Measurements from ENCODE around the gene PYGM. TPM values are rescaled to one million over a fixed set of nuclear protein-coding genes. Genes with fewer than 3 reads are reported as not detected.

PYGM gene
- total RNA-seq (2016; rRNA removed; fragmentation: Illumina TruSeq; extraction: Trizol): 0.11 TPM in 1 of 2 replicates, not detected in the other
- total RNA-seq (2016; cell fraction: cytosol; rRNA removed; fragmentation: Illumina TruSeq; extraction: Trizol; ENCODE audit: low read depth): not detected in 2 replicates
- total RNA-seq (2016; cell fraction: insoluble cytoplasmic fraction; rRNA removed; fragmentation: Illumina TruSeq; extraction: Trizol): 0.06 TPM in 1 of 2 replicates, not detected in the other
- total RNA-seq (2016; cell fraction: membrane; rRNA removed; fragmentation: Illumina TruSeq; extraction: Trizol): not detected in 2 replicates
- 0.13 and 0.16 TPM in 2 replicates for total RNA-seq (2016; cell fraction: nucleus; rRNA removed; fragmentation: Illumina TruSeq; extraction: Trizol)
- 0.12 and 0.13 TPM in 2 replicates for polyA plus RNA-seq (2011; rRNA removed)
- 0.08 and 0.09 TPM in 2 replicates for polyA plus RNA-seq (2011; cell fraction: cytosol; rRNA removed)
- 0.31 and 0.51 TPM in 2 replicates for polyA plus RNA-seq (2011; cell fraction: nucleus; rRNA removed)
- polyA plus RNA-seq (2012): 0.19 and 0.24 TPM in 2 replicates
- polyA plus RNA-seq (2016; cell fraction: cytosol; fragmentation: Illumina TruSeq; extraction: Trizol; ENCODE audit: low read depth): not detected in 2 replicates
- polyA plus RNA-seq (2016; cell fraction: insoluble cytoplasmic fraction; fragmentation: Illumina TruSeq; extraction: Trizol; ENCODE audit: low read depth): not detected in 2 replicates
- not detected in 2 replicates for polyA plus RNA-seq (2016; cell fraction: membrane; fragmentation: Illumina TruSeq; extraction: Trizol; ENCODE audit: low read depth)
- polyA plus RNA-seq (2016; cell fraction: nucleus; fragmentation: Illumina TruSeq; extraction: Trizol; ENCODE audit: insufficient read depth, low read depth): not detected in 2 replicates
- polyA minus RNA-seq (2011; rRNA and poly(A)+ RNA removed; ENCODE audit: low replicate concordance): 0.68 and 0.84 TPM in 2 replicates
- 0.26 TPM in 1 of 2 replicates, not detected in the other for polyA minus RNA-seq (2011; cell fraction: cytosol; rRNA and poly(A)+ RNA removed)
- 0.62 and 0.77 TPM in 2 replicates for polyA minus RNA-seq (2011; cell fraction: nucleus; rRNA and poly(A)+ RNA removed)
- Bru-seq, nascent RNA: percentile 28 among the genes with signal in this experiment
- percentile 48 among the genes with signal in this experiment for BruChase-seq, experiment 1, labeled RNA remaining after a 6-hour chase
- BruChase-seq, experiment 2, labeled RNA remaining after a 2-hour chase: percentile 25 among the genes with signal in this experiment
- long read RNA-seq, experiment 1: 0 reads
- long read RNA-seq, experiment 2: 0 reads

DNA sequence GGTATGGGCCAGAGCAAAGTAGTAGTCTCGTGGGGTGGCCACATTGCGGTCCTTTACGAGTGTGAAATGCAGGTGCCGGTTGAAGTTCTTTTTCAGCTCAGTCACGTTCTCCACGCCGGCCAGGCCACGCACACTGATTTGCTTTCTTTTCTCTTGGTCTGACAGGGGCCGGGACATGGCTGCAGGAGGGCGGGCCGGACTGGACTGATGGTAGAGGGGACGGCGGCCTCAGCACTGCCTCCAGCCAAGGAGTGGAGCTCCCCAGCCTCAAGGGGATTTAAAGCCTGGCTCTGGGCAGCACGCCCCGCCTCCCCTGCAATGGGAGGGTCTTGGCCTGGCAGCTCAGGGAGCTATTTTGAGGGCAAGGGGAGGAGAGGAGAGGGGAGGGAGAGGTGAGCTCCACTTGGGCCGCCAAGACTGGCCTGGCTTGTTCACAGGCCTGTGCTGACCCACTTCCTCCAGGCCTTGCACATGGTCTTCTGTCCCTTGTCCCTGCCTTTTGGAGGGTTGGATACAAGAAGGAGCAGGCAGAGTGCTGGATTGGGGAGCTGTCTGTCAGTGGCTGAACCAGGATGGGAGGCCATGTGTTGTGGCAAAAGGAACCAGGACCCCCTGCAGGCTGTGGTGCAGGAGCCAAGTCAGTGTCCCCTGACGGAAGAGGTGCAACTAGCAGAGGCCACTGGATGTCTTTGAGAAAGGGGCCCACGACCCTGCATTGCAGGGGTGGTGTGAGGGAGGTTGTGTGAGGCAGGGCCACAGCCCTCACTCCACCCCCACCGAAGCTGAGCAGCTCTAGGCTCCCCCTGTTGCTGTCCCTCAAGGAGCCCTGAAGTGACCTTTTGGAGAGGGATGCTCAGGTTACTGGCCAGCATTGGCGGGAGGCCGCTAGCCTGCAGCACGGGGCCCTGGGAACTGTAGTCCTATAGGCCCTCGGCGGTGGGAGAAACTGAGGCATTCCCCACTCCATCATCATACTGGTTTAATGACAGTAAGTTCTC lies at the start of gene PYGM:
TSS of gene PYGM (minus strand) at position 253 of the 998 bp plus-strand sequence. CDS start at position 177, 76 bp downstream.
- no peak within 1 kb of the TSS for H3K9ac ChIP-seq (ENCODE audit: insufficient read depth, low read depth, low read length)
- H3K4me3 ChIP-seq (replicated peaks in 1 of 3; ENCODE audit: insufficient read depth in 1 of 3, low read depth in 2 of 3, low read length in 3 of 3): peak within 1 kb of the TSS in 1 of 3 experiments; percentile 37; a peak in 3 of 6 replicates
- FAIRE-seq (no peak), ATAC-seq (peak; percentile 56), DNase-seq (ENCODE audit: low spot score) (no peak)
- intact Hi-C loops (cut with micrococcal nuclease; ENCODE audit: unreplicated experiment) (no loop called here), in situ Hi-C loops (cut with HindIII; ENCODE audit: extremely low pct_ligation_motif_present, low pct_unique_long_range_greater_than_20kb) (no loop called here)
- no TSS peak for BruUV-seq (replicated peaks)
- no peak within 1 kb of the TSS for H3K27ac ChIP-seq (ENCODE audit: extremely low read length, insufficient read depth, low read length)
- ChIA-PET CTCF (ENCODE audit: low intra/inter-chr PET ratio, low total read pairs) (no interaction called here), POLR2A (interaction anchor here (3.3 kb wide), 1 partner anchor 19 kb away, joined by 24 read pairs; the partner anchor contains the start of gene SF1)
- H3K36me3 ChIP-seq (replicated peaks in 1 of 2; ENCODE audit: control insufficient read depth in 1 of 2, insufficient read depth in 2 of 2, low read length in 2 of 2): peaks cover 11 to 23% of the 10 kb centered on the region in 2 experiments
- WGBS (ENCODE audit: low lambda C conversion rate): 44% methylated on average over 21 of the region's 24 CpGs
- H2AFZ ChIP-seq (ENCODE audit: low read length): no peak within 1 kb of the TSS
- H3K79me2 ChIP-seq (ENCODE audit: insufficient read depth, low read length): no peaks in the 10 kb centered on the region
- peaks cover 29% of the 10 kb centered on the region for H4K20me1 ChIP-seq (ENCODE audit: insufficient read depth, low read length)
- peak within 1 kb of the TSS; percentile 59 for H3K4me2 ChIP-seq (ENCODE audit: low read depth, low read length)
- peaks cover 35% of the 10 kb centered on the region for H3K4me1 ChIP-seq (ENCODE audit: insufficient read depth, low read length)
- H3K9me3 ChIP-seq (ENCODE audit: low read length): no peaks in the 10 kb centered on the region
- peaks cover 3 to 12% of the 10 kb centered on the region in 2 experiments; a peak in 3 of 5 replicates for H3K27me3 ChIP-seq (ENCODE audit: control insufficient read depth in 1 of 2, insufficient read depth in 2 of 2, low read length in 2 of 2)
- TF ChIP-seq, protein P1, sequence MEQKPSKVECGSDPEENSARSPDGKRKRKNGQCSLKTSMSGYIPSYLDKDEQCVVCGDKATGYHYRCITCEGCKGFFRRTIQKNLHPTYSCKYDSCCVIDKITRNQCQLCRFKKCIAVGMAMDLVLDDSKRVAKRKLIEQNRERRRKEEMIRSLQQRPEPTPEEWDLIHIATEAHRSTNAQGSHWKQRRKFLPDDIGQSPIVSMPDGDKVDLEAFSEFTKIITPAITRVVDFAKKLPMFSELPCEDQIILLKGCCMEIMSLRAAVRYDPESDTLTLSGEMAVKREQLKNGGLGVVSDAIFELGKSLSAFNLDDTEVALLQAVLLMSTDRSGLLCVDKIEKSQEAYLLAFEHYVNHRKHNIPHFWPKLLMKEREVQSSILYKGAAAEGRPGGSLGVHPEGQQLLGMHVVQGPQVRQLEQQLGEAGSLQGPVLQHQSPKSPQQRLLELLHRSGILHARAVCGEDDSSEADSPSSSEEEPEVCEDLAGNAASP (CRISPR knock-in tag; IDR thresholded peaks at IDR 0.05; ENCODE audit: borderline replicate concordance): no peak
- TF ChIP-seq POLR2G (IDR thresholded peaks at IDR 0.05; ENCODE audit: low read depth, low read length): 0 out of 2 replicates have a peak, but pooled peaks have one; percentile 9
- 0 out of 2 replicates have a peak, but pooled peaks have one; percentile 62 for TF ChIP-seq PCBP1 (IDR thresholded peaks at IDR 0.05; ENCODE audit: borderline replicate concordance, low read depth, low read length)
- 0 out of 2 replicates have a peak, but pooled peaks have one; percentile 21 for TF ChIP-seq EED (CRISPR knock-in tag; IDR thresholded peaks at IDR 0.05)
- TF ChIP-seq, protein P2, sequence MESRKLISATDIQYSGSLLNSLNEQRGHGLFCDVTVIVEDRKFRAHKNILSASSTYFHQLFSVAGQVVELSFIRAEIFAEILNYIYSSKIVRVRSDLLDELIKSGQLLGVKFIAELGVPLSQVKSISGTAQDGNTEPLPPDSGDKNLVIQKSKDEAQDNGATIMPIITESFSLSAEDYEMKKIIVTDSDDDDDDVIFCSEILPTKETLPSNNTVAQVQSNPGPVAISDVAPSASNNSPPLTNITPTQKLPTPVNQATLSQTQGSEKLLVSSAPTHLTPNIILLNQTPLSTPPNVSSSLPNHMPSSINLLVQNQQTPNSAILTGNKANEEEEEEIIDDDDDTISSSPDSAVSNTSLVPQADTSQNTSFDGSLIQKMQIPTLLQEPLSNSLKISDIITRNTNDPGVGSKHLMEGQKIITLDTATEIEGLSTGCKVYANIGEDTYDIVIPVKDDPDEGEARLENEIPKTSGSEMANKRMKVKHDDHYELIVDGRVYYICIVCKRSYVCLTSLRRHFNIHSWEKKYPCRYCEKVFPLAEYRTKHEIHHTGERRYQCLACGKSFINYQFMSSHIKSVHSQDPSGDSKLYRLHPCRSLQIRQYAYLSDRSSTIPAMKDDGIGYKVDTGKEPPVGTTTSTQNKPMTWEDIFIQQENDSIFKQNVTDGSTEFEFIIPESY (CRISPR knock-in tag; IDR thresholded peaks at IDR 0.05): peak; percentile 97
- TF ChIP-seq THAP11 (CRISPR knock-in tag; IDR thresholded peaks at IDR 0.05): peak; percentile 62; the same call in 1 of the 2 replicates
- no peak for TF ChIP-seq CBX1 (IDR thresholded peaks at IDR 0.05; ENCODE audit: low read depth)
- no peak for TF ChIP-seq YY1 (IDR thresholded peaks at IDR 0.05; ENCODE audit: insufficient read depth, insufficient replicate concordance, low read depth, low read length)
- TF ChIP-seq, protein P3, sequence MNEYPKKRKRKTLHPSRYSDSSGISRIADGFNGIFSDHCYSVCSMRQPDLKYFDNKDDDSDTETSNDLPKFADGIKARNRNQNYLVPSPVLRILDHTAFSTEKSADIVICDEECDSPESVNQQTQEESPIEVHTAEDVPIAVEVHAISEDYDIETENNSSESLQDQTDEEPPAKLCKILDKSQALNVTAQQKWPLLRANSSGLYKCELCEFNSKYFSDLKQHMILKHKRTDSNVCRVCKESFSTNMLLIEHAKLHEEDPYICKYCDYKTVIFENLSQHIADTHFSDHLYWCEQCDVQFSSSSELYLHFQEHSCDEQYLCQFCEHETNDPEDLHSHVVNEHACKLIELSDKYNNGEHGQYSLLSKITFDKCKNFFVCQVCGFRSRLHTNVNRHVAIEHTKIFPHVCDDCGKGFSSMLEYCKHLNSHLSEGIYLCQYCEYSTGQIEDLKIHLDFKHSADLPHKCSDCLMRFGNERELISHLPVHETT (CRISPR knock-in tag; conservative IDR thresholded peaks at IDR 0.05): no peak
- 0 out of 2 replicates have a peak, but pooled peaks have one; percentile 10 for TF ChIP-seq CHD2 (IDR thresholded peaks at IDR 0.05; ENCODE audit: low read depth, low read length)
- no peak for TF ChIP-seq FOXA3 (CRISPR knock-in tag; IDR thresholded peaks at IDR 0.05)
- TF ChIP-seq POLR2A (IDR thresholded peaks at IDR 0.05; ENCODE audit: insufficient read depth in 1 of 2, low read depth in 2 of 2, low read length in 2 of 2): 0 out of 4 replicates have a peak, but pooled peaks of 1 of the 2 experiments have one; percentile 20

All from HepG2 (cell line).